Measurements from ENCODE around the gene CHFR. TPM values are rescaled to one million over a fixed set of nuclear protein-coding genes. Genes with fewer than 3 reads are reported as not detected.

Gene CHFR
- total and polyA plus RNA-seq, 2 donors (not counting 3 experiments of a cell fraction or from before 2014, with no cell fraction given) = 45.4 to 66.5 TPM

- no TSS peak for BruUV-seq (replicated peaks)
- Histone ChIP-seq H2AFZ (ENCODE audit: low read depth, low read length) (no peak overlapping the region), H3K27me3 (ENCODE audit: control insufficient read depth in 2 of 2, insufficient read depth in 2 of 2, low read length in 2 of 2) (no peaks in the 10 kb centered on the region), H3K27ac (ENCODE audit: insufficient read depth, low read depth, low read length) (no peak overlapping the region), H4K20me1 (replicated peaks; ENCODE audit: control insufficient read depth, extremely low read depth, insufficient read depth, low read length) (no peaks in the 10 kb centered on the region), H3K4me2 (ENCODE audit: insufficient read depth, low read length) (no peak overlapping the region), H3K9me1 (replicated peaks; ENCODE audit: control insufficient read depth, extremely low read depth, insufficient read depth, low read length) (no peaks in the 10 kb centered on the region), H3K4me3 (replicated peaks in 1 of 3; ENCODE audit: insufficient read depth in 1 of 3, low read depth in 1 of 3, low read length in 3 of 3) (no peak overlapping the region), H3K36me3 (ENCODE audit: control insufficient read depth in 2 of 2, extremely low read depth in 1 of 2, insufficient read depth in 2 of 2, low read length in 2 of 2) (peaks cover 0 to 23% of the 10 kb centered on the region in 2 experiments), H3K79me2 (ENCODE audit: control insufficient read depth, insufficient read depth, low read length) (no peaks in the 10 kb centered on the region), H3K9ac (replicated peaks; ENCODE audit: extremely low read depth, insufficient read depth, low read length) (no peak overlapping the region), H3K4me1 (ENCODE audit: control insufficient read depth, extremely low read depth, insufficient read depth, low read length) (no peaks in the 10 kb centered on the region), H3K9me3 (replicated peaks; ENCODE audit: control insufficient read depth, insufficient read depth, low read length) (no peaks in the 10 kb centered on the region)
- dilution Hi-C loops (cut with MboI; ENCODE audit: extremely low pct_ligation_motif_present, low sequenced_read_pairs) = no loop called here
- FAIRE-seq (no peak), DNase-seq (ENCODE audit: low read depth, low spot score) (no peak)
- ChIA-PET POLR2A (no interaction called here), CTCF (no interaction called here)
- intact Hi-C loops (cut with micrococcal nuclease) = no loop called here
- TF ChIP-seq CTCF (IDR thresholded peaks at IDR 0.05; ENCODE audit: extremely low read depth in 1 of 2, insufficient read depth in 1 of 2, low read depth in 1 of 2, low read length in 2 of 2) = no peak
- no peak for TF ChIP-seq FOS (IDR thresholded peaks at IDR 0.05; ENCODE audit: borderline replicate concordance, insufficient read depth, low read length)
- no peak for TF ChIP-seq POLR2A (IDR thresholded peaks at IDR 0.05; ENCODE audit: low read depth, low read length)
- TF ChIP-seq EZH2 (IDR thresholded peaks at IDR 0.05; ENCODE audit: borderline replicate concordance, low read depth, low read length, severe bottlenecking) = no peak
- TF ChIP-seq GATA2 (IDR thresholded peaks at IDR 0.05; ENCODE audit: insufficient read depth, insufficient read length, low read depth, low read length) = no peak
- TF ChIP-seq, protein P1, sequence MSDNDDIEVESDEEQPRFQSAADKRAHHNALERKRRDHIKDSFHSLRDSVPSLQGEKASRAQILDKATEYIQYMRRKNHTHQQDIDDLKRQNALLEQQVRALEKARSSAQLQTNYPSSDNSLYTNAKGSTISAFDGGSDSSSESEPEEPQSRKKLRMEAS (IDR thresholded peaks at IDR 0.05; ENCODE audit: insufficient read depth, insufficient read length) = no peak
- TF ChIP-seq POLR2AphosphoS5 (IDR thresholded peaks at IDR 0.05; ENCODE audit: insufficient read depth, low read depth, low read length) = no peak
- no peak for TF ChIP-seq MYC (IDR thresholded peaks at IDR 0.05; ENCODE audit: low read depth, low read length)
- no peak for TF ChIP-seq JUN (IDR thresholded peaks at IDR 0.05; ENCODE audit: borderline replicate concordance, insufficient read depth, insufficient read length, low read depth)
These were observed 47.7 kb downstream of the CHFR start for GRCh38 chr12:132839558-132840235.
